Lung microvascular endothelial cell (primary cell): ENCODE measurements around the gene PARD6G. TPM values are rescaled to one million over a fixed set of nuclear protein-coding genes. Genes with fewer than 3 reads are reported as not detected.
A peak's percentile ranks its signal among the peaks of the same experiment; 100 is the strongest.

Experiments
- DNase-seq, 2 donors: peaks; one replicate each; pipeline versions ENCODE4 v3.0.0 to v3.0.0-alpha.2; 2010; ENCODE audit warnings: low read depth in 2 of 2
- total RNA-seq: library from RNA; depleted of rRNA; stranded (reverse); fragments of >200 nt; gene quantifications from 2 replicates; pipeline ENCODE4 v1.2.1, GENCODE V29; 2014

The PARD6G gene
- total RNA-seq, 1 donor from 2014 or later: 74.8 TPM

GRCh38 chr18:80213182-80213581 is 34.1 kb downstream of the PARD6G start:
- DNase-seq: no peak

GRCh38 chr18:80210312-80211083 is 36.8 kb downstream of the PARD6G start:
- DNase-seq: no peak

GRCh38 chr18:80208620-80209019 is 38.7 kb downstream of the PARD6G start:
- DNase-seq: no peak

- DNase-seq: no peak
Measured at GRCh38 chr18:80205294-80205693, 42.0 kb downstream of the PARD6G start.

- DNase-seq: no peak
Measured at GRCh38 chr18:80204142-80204541, 43.2 kb downstream of the PARD6G start.

- DNase-seq: no peak
Measured at GRCh38 chr18:80203249-80203648, 44.1 kb downstream of the PARD6G start.

- no peak for DNase-seq
Measured at GRCh38 chr18:80202264-80202998, 44.9 kb downstream of the PARD6G start.

- DNase-seq: no peak
Measured at GRCh38 chr18:80201739-80202138, 45.6 kb downstream of the PARD6G start.

- DNase-seq: no peak
Measured at GRCh38 chr18:80200932-80201672, 46.2 kb downstream of the PARD6G start.

- peak in 1 of 2 donors; percentile 81 for DNase-seq
Measured at GRCh38 chr18:80200171-80200931, 47.0 kb downstream of the PARD6G start.

GRCh38 chr18:80198994-80199748 is 48.1 kb downstream of the PARD6G start:
- DNase-seq: no peak

GRCh38 chr18:80198391-80198790 is 48.9 kb downstream of the PARD6G start:
- DNase-seq: no peak

- no peak for DNase-seq
Measured at GRCh38 chr18:80197528-80197927, 49.8 kb downstream of the PARD6G start.

- DNase-seq: peak in 1 of 2 donors; percentile 73
Measured at GRCh38 chr18:80196528-80197320, 50.6 kb downstream of the PARD6G start.

GRCh38 chr18:80194874-80195570 is 52.3 kb downstream of the PARD6G start:
- no peak for DNase-seq

- peak in 1 of 2 donors; percentile 98 for DNase-seq
Measured at GRCh38 chr18:80193701-80194100, 53.6 kb downstream of the PARD6G start.

- no peak for DNase-seq
Measured at GRCh38 chr18:80192653-80193385, 54.5 kb downstream of the PARD6G start.

GRCh38 chr18:80191907-80192652 is 55.2 kb downstream of the PARD6G start:
- no peak for DNase-seq
